Stimulated activated CD8-positive, alpha-beta memory T cell treated with anti-CD3 and anti-CD28 coated beads, Interleukin-4, amount 100 ng/mL, for 48 hours (primary cell): ENCODE results near the gene AGRN.

ENCODE experiments used
- DNase-seq: peaks from one replicate; pipeline ENCODE4 v3.0.0-alpha.2; 2020

Gene AGRN

GRCh38 chr1:1039145-1039910 lies 19.4 kb downstream of the AGRN start:
- no peak for DNase-seq

- DNase-seq, result peak; percentile 81
Measured at GRCh38 chr1:1040004-1040991, 20.4 kb downstream of the AGRN start.

GRCh38 chr1:1041092-1041523 lies 21.2 kb downstream of the AGRN start:
- no peak for DNase-seq

DNA sequence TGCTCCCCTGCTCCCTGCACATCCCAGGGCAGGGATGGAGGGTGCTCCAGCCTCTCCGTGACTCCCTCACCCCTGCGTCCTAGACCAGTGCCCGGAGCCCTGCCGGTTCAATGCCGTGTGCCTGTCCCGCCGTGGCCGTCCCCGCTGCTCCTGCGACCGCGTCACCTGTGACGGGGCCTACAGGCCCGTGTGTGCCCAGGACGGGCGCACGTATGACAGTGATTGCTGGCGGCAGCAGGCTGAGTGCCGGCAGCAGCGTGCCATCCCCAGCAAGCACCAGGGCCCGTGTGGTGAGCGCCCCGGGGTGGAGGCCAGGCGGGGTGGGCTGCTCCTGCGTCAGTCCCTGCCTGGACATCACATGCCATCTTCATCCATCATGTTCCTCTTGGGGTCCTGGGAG lies 22.0 kb downstream of the AGRN start:
- no peak for DNase-seq

DNA sequence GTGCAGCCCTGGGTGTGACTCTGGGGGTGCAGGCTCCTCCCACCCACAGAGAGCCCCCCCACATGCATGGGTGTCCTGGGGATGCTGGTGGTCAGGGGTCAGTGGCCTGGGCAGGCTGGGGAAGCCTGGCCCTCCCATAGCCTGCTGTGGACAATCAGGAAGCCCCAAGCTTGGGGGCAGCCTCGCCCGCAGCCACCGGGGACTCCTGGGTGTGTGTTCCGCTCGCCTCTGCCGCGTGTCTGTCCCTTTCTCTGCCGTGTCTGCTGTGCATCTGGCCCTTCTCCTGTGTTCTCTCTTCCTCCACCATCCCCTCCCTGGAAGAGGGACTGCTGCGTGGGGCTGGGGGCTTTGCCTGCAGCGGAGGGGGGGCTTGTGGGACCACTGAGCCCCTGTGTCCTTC lies 22.9 kb downstream of the AGRN start:
- DNase-seq, result no peak

GRCh38 chr1:1043411-1043810 lies 23.5 kb downstream of the AGRN start:
- no peak for DNase-seq

DNA sequence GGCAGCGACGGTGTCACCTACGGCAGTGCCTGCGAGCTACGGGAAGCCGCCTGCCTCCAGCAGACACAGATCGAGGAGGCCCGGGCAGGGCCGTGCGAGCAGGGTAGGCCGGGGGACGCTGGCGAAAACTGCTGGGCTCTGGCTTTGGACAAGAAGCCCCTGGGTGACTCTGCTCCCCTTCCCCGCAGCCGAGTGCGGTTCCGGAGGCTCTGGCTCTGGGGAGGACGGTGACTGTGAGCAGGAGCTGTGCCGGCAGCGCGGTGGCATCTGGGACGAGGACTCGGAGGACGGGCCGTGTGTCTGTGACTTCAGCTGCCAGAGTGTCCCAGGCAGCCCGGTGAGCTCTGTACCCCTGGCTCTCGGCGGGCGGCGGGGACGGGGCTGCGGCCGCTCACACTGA lies 24.0 kb downstream of the AGRN start:
- DNase-seq, result no peak

GRCh38 chr1:1044455-1045078 lies 24.6 kb downstream of the AGRN start:
- DNase-seq, result no peak

GRCh38 chr1:1045129-1045528 lies 25.2 kb downstream of the AGRN start:
- no peak for DNase-seq

DNA sequence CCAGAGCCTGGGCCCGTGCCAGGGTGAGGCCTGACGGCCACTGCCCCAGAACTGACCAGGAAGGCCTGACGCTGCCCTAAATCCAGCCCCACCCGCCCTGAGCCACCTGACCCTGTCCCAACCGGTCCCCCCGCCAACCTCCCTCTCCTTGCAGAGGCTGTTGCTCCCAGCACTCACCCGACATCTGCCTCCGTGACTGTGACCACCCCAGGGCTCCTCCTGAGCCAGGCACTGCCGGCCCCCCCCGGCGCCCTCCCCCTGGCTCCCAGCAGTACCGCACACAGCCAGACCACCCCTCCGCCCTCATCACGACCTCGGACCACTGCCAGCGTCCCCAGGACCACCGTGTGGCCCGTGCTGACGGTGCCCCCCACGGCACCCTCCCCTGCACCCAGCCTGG lies 26.3 kb downstream of the AGRN start:
- DNase-seq, result no peak

DNA sequence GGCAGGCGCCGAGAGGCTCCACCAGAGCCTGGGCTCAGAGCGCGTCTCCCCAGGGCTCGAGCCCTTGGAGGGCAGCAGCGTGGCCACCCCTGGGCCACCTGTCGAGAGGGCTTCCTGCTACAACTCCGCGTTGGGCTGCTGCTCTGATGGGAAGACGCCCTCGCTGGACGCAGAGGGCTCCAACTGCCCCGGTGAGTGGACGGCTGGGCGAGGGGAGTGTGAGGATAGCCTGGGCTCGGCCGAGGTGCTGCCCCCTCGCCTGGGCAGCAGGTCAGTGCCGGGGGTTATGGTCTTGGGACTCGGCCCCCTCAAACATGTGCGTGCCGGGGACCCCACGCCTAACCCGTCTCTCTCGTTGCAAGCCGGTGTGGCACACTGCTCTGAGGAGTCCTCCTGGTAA lies 26.8 kb downstream of the AGRN start:
- DNase-seq, result no peak

GRCh38 chr1:1047407-1047806 lies 27.5 kb downstream of the AGRN start:
- DNase-seq, result no peak

GRCh38 chr1:1047963-1048362 lies 28.0 kb downstream of the AGRN start:
- no peak for DNase-seq

DNA sequence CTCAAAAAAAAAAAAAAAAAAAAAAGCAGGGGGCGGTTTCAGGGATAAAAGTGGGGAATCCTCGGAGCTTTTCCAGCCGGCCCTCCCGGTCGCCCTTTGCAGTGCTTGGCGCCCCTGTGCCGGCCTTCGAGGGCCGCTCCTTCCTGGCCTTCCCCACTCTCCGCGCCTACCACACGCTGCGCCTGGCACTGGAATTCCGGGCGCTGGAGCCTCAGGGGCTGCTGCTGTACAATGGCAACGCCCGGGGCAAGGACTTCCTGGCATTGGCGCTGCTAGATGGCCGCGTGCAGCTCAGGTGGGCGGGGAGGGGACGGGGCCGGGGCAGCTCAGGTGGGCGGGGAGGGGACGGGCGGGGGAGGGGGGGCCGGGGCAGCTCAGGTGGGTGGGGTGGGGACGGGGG lies 28.8 kb downstream of the AGRN start:
- no peak for DNase-seq

DNA sequence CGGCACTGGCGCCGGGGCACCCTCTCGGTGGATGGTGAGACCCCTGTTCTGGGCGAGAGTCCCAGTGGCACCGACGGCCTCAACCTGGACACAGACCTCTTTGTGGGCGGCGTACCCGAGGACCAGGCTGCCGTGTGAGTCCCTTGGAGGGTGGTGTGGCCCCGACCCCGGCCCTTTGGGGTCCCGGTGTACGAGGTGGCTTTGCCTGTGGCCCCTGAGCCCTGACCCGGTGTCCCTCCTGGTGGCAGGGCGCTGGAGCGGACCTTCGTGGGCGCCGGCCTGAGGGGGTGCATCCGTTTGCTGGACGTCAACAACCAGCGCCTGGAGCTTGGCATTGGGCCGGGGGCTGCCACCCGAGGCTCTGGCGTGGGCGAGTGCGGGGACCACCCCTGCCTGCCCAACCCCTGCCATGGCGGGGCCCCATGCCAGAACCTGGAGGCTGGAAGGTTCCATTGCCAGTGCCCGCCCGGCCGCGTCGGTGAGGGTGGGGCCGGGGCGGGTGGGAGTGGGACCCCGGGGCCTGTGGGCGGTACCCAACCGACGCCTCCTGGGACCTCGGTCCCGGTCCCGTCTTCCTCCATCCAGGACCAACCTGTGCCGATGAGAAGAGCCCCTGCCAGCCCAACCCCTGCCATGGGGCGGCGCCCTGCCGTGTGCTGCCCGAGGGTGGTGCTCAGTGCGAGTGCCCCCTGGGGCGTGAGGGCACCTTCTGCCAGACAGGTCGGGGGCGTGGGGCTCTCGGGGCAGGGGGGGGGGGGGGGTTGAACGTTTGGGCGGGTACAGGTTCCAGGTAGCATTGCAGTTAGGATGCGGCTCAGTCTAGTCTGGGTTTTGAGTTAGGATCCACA lies 29.6 kb downstream of the AGRN start:
- no peak for DNase-seq

DNA sequence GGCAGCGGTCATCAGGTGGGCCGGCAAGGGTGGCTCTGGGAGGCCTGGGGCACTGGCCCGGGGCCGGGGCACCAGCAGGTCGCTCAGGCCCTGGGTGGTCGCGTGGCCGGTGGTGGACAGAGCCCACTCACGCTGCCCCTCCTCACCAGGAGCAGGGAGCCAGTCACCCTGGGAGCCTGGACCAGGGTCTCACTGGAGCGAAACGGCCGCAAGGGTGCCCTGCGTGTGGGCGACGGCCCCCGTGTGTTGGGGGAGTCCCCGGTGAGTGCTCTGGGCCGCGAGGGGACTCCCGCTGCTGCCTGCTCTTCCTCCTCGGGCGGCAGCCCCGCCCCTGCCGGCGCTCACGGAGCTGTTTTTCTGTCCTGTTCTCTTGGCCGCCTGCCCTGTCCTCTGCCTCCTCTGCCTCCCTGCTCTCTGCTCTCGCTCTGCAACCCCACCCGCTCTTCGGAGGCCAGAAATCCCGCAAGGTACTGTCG lies 30.7 kb downstream of the AGRN start:
- no peak for DNase-seq

- DNase-seq, result no peak
Measured at GRCh38 chr1:1051127-1051810, 31.3 kb downstream of the AGRN start.

GRCh38 chr1:1052003-1052840 lies 32.3 kb downstream of the AGRN start:
- DNase-seq, result no peak

- DNase-seq, result no peak
Measured at GRCh38 chr1:1053022-1053421, 33.1 kb downstream of the AGRN start.

- DNase-seq, result no peak
Measured at GRCh38 chr1:1053682-1054081, 33.8 kb downstream of the AGRN start.
